Mesendoderm (in vitro differentiated cells): ENCODE results near the gene CTIF.
A peak's percentile ranks its signal among the peaks of the same experiment; 100 is the strongest.

Source experiments
- DNase-seq: peaks from one replicate; pipeline ENCODE4 v3.0.0; 2013
- H2AK5ac ChIP-seq: 2 replicates; pipeline ENCODE4 v1.6.1; 2013; ENCODE audit warnings: low read length, inconsistent platforms
- H2BK120ac ChIP-seq: 2 replicates; pipeline ENCODE4 v1.6.1; 2013; ENCODE audit warnings: low read depth, mild to moderate bottlenecking, low read length, moderate library complexity, mixed read lengths
- H2BK15ac ChIP-seq: replicated peaks from 2 replicates; pipeline ENCODE4 v1.6.1; 2013; ENCODE audit warnings: low read depth, mild to moderate bottlenecking, moderate library complexity
- H2BK5ac ChIP-seq: 2 replicates; pipeline ENCODE4 v1.6.1; 2013; ENCODE audit warnings: low read length, inconsistent platforms
- H3K18ac ChIP-seq: 2 replicates; pipeline ENCODE4 v1.6.1; 2013; ENCODE audit warnings: mild to moderate bottlenecking, low read length, mixed read lengths
- H3K23ac ChIP-seq: one replicate; pipeline ENCODE4 v1.6.1; 2013; ENCODE audit warnings: low read length
- H3K27ac ChIP-seq: 2 replicates; pipeline ENCODE4 v1.5.1; 2013; ENCODE audit warnings: low read depth, mild to moderate bottlenecking, inconsistent platforms, low read length, moderate library complexity
- H3K27me3 ChIP-seq: 2 replicates; pipeline ENCODE4 v1.6.1; 2013; ENCODE audit warnings: low read length, control low read depth, mild to moderate bottlenecking, inconsistent platforms; ENCODE audit not compliant: insufficient read depth, poor library complexity
- H3K36me3 ChIP-seq: 2 replicates; pipeline ENCODE4 v1.6.1; 2013; ENCODE audit warnings: low read length, inconsistent platforms; ENCODE audit not compliant: control insufficient read depth, insufficient read depth
- H3K4ac ChIP-seq: one replicate; pipeline ENCODE4 v1.6.1; 2013; ENCODE audit warnings: low read depth, mild to moderate bottlenecking, low read length, moderate library complexity
- H3K4me1 ChIP-seq: 2 replicates; pipeline ENCODE4 v1.6.1; 2013; ENCODE audit warnings: low read depth, low read length, inconsistent platforms; ENCODE audit not compliant: control insufficient read depth
- H3K4me2 ChIP-seq: 2 replicates; pipeline ENCODE4 v1.6.1; 2013; ENCODE audit warnings: low read length
- H3K4me3 ChIP-seq: 2 replicates; pipeline ENCODE4 v1.5.1; 2013; ENCODE audit warnings: mild to moderate bottlenecking, low read length
- H3K56ac ChIP-seq: one replicate; pipeline ENCODE4 v1.6.1; 2013; ENCODE audit warnings: low read length
- H3K79me1 ChIP-seq: 2 replicates; pipeline ENCODE4 v1.6.1; 2013; ENCODE audit warnings: low read length, inconsistent platforms
- H3K79me2 ChIP-seq: 2 replicates; pipeline ENCODE4 v1.6.1; 2013; ENCODE audit warnings: mild to moderate bottlenecking, low read length; ENCODE audit not compliant: control insufficient read depth, insufficient read depth
- H3K9ac ChIP-seq: 2 replicates; pipeline ENCODE4 v1.6.1; 2013; ENCODE audit warnings: low read length, inconsistent platforms
- H4K5ac ChIP-seq: one replicate; pipeline ENCODE4 v1.6.1; 2013; ENCODE audit warnings: low read length
- H4K8ac ChIP-seq: one replicate; pipeline ENCODE4 v1.6.1; 2013; ENCODE audit warnings: low read depth, mild to moderate bottlenecking, control low read depth, low read length, moderate library complexity
- WGBS: extraction: QIAGEN DNeasy Blood & Tissue Kit; methylation state at CpG from one replicate; pipeline ENCODE4 v1.1.7; 2013; ENCODE audit warnings: low lambda C conversion rate, missing lambda C conversion rate; ENCODE audit not compliant: insufficient coverage; ENCODE audit errors: extremely low coverage; 5-methylcytosine and 5-hydroxymethylcytosine counted together

Gene CTIF

GRCh38 chr18:48805826-48806535 is 267.1 kb downstream of the CTIF start:
- Histone ChIP-seq H3K23ac (no peak overlapping the region), H2BK5ac (no peak overlapping the region), H3K4me1 (peaks cover 10% of the 10 kb centered on the region), H3K79me2 (no peaks in the 10 kb centered on the region), H2AK5ac (peak overlapping the region; percentile 28), H3K27me3 (no peaks in the 10 kb centered on the region), H3K4ac (no peak overlapping the region), H3K9ac (no peak overlapping the region), H2BK15ac (no peak overlapping the region), H3K56ac (no peak overlapping the region), H3K4me2 (no peak overlapping the region), H2BK120ac (no peak overlapping the region), H4K5ac (no peak overlapping the region), H4K8ac (no peak overlapping the region), H3K18ac (no peak overlapping the region), H3K27ac (no peak overlapping the region), H3K79me1 (no peaks in the 10 kb centered on the region), H3K36me3 (no peaks in the 10 kb centered on the region), H3K4me3 (no peak overlapping the region)
- no peak for DNase-seq
- no CpG with 5 or more reads among the region's 10 CpGs for WGBS

GRCh38 chr18:48806551-48807261 is 267.9 kb downstream of the CTIF start:
- DNase-seq: peak; percentile 26
- H2BK120ac ChIP-seq: no peak overlapping the region
- H3K4ac ChIP-seq: no peak overlapping the region
- H4K8ac ChIP-seq: no peak overlapping the region
- H2AK5ac ChIP-seq: no peak overlapping the region
- no peak overlapping the region for H2BK5ac ChIP-seq
- H4K5ac ChIP-seq: no peak overlapping the region
- no peak overlapping the region for H3K4me2 ChIP-seq
- H3K18ac ChIP-seq: no peak overlapping the region
- no peaks in the 10 kb centered on the region for H3K27me3 ChIP-seq
- H3K27ac ChIP-seq: no peak overlapping the region
- no peaks in the 10 kb centered on the region for H3K36me3 ChIP-seq
- peaks cover 10% of the 10 kb centered on the region for H3K4me1 ChIP-seq
- no peak overlapping the region for H3K56ac ChIP-seq
- no CpG with 5 or more reads among the region's 11 CpGs for WGBS
- H2BK15ac ChIP-seq: no peak overlapping the region
- no peak overlapping the region for H3K4me3 ChIP-seq
- H3K79me1 ChIP-seq: no peaks in the 10 kb centered on the region
- no peaks in the 10 kb centered on the region for H3K79me2 ChIP-seq
- no peak overlapping the region for H3K9ac ChIP-seq
- H3K23ac ChIP-seq: no peak overlapping the region

- no peak overlapping the region for H3K27ac ChIP-seq
- no peak overlapping the region for H2BK15ac ChIP-seq
- H3K27me3 ChIP-seq: no peaks in the 10 kb centered on the region
- no peaks in the 10 kb centered on the region for H3K36me3 ChIP-seq
- no peak overlapping the region for H3K4me2 ChIP-seq
- no peak overlapping the region for H3K4ac ChIP-seq
- no peak overlapping the region for H3K9ac ChIP-seq
- no peak overlapping the region for H3K56ac ChIP-seq
- DNase-seq: no peak
- H2BK120ac ChIP-seq: no peak overlapping the region
- no peak overlapping the region for H2AK5ac ChIP-seq
- no peak overlapping the region for H2BK5ac ChIP-seq
- no peak overlapping the region for H3K4me3 ChIP-seq
- WGBS: no CpG with 5 or more reads among the region's 1 CpG
- H3K79me2 ChIP-seq: no peaks in the 10 kb centered on the region
- H3K79me1 ChIP-seq: no peaks in the 10 kb centered on the region
- no peak overlapping the region for H3K23ac ChIP-seq
- no peak overlapping the region for H4K8ac ChIP-seq
- H3K18ac ChIP-seq: no peak overlapping the region
- peaks cover 3% of the 10 kb centered on the region for H3K4me1 ChIP-seq
- no peak overlapping the region for H4K5ac ChIP-seq
Observed at GRCh38 chr18:48808476-48808875, 269.6 kb downstream of the CTIF start.

GRCh38 chr18:48809365-48809764 is 270.5 kb downstream of the CTIF start:
- Histone ChIP-seq H2AK5ac (no peak overlapping the region), H3K36me3 (no peaks in the 10 kb centered on the region), H3K4ac (no peak overlapping the region), H4K5ac (no peak overlapping the region), H3K27me3 (no peaks in the 10 kb centered on the region), H3K4me1 (peaks cover 9% of the 10 kb centered on the region), H3K79me1 (no peaks in the 10 kb centered on the region), H4K8ac (no peak overlapping the region), H3K18ac (no peak overlapping the region), H3K27ac (no peak overlapping the region), H3K23ac (no peak overlapping the region), H3K56ac (no peak overlapping the region), H3K4me3 (no peak overlapping the region), H3K9ac (no peak overlapping the region), H3K4me2 (no peak overlapping the region), H2BK120ac (no peak overlapping the region), H3K79me2 (no peaks in the 10 kb centered on the region), H2BK5ac (no peak overlapping the region), H2BK15ac (no peak overlapping the region)
- no CpG with 5 or more reads among the region's 1 CpG for WGBS
- DNase-seq: no peak

GRCh38 chr18:48810805-48811204 is 272.0 kb downstream of the CTIF start:
- Histone ChIP-seq H3K4me2 (no peak overlapping the region), H3K79me1 (no peaks in the 10 kb centered on the region), H3K4me1 (peaks cover 10% of the 10 kb centered on the region), H4K8ac (no peak overlapping the region), H3K27ac (no peak overlapping the region), H3K9ac (no peak overlapping the region), H3K56ac (no peak overlapping the region), H3K36me3 (no peaks in the 10 kb centered on the region), H3K23ac (no peak overlapping the region), H2BK120ac (no peak overlapping the region), H4K5ac (no peak overlapping the region), H3K18ac (no peak overlapping the region), H2BK5ac (no peak overlapping the region), H3K4ac (no peak overlapping the region), H3K4me3 (no peak overlapping the region), H3K79me2 (no peaks in the 10 kb centered on the region), H2BK15ac (no peak overlapping the region), H2AK5ac (no peak overlapping the region), H3K27me3 (no peaks in the 10 kb centered on the region)
- DNase-seq: no peak
